GM21717 (cell line): ENCODE measurements around the gene CD14.
"Not testable (repeated sequence)": the region's sequence is repeated elsewhere in the genome, so short reads cannot be mapped to it uniquely, and the experiment has no call there.

Experiments
- ATAC-seq: cut with Tn5 transposase; IDR thresholded peaks from one replicate; pipeline ENCODE4 v1.9.1; 2021; ENCODE audit warnings: mild to moderate bottlenecking, moderate library complexity; ENCODE audit not compliant: unreplicated experiment

The CD14 gene

DNA sequence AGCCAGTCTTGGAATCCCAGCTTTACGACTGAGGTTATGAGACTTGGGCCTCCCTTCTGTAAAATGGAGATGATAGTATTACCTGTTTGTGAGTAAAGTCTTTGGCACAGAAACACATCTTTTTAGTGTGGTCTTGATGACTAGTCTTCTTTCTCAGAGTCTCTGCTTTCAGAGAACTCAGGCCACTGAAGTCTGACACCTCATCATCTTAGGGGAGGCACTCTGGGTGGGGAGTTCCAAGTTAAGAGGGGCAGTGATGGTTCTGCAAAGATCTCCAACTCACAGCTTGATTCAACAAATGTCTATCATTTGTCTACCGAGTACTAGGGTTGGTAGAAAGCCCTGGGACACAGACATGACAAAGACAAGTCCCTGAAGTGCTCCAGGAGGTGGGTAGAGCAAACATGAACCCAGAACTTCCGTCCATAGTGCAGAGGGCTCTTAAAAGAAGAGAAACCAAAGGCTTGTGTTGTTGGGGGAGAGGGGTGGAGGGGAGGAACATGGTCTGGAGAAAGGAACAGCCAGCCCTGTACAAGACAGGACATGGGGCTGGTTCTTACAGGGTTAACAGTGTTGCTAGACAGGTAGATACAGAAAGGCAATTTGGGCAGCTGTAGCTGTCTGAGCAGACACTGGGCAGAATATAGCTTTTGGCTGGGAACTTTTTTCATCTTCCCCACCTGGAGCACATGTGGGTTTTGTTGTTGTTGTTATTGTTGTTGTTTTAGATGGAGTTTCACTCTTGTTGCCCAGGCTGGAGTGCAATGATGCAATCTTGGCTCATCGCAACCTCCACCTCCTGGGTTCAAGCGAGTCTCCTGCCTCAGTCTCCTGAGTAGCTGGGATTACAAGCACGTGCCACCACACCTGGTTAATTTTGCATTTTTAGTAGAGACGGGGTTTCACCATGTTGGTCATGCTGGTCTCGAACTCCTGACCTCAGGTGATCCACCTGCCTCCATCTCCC is 2.6 kb upstream of the CD14 start:
- ATAC-seq, result no peak

DNA sequence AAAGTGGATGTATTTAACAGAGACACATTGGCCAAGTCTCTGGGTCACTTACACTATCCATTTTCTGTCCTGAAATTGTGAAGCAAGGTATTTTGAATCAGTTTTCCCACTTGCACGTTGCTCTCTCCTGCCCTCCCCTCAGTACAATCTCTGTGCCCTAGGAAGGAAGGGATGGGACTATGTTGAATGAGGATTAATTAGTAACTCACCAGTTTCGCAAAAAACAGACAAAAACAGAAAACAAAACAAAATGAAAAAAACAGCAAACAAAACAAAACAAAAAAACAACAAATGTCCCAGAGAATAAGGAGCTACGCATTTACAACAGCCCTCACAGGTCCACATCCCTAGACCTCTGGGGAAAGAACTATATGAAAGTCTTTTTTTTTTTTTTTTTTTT is 1.1 kb upstream of the CD14 start:
- no peak for ATAC-seq

DNA sequence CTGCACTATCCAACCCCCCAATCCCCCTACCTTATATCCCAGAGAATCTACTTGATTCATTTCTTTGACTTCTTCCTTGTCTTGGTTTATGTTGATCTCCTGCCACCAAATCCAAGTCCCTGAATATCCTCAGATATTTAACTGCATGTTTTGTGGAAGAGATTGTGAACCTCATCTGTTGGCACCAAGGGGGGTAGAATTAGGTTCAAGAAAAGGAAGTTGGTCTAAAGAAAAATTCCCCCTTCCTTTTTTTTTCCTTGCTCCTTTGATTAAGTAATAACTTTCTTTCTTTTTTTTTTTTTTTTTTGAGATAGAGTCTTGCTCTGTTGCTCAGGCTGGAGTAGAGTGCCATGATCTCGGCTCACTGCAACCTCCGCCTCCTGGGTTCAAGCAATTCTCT is 526 bp upstream of the CD14 start:
- no peak for ATAC-seq

DNA sequence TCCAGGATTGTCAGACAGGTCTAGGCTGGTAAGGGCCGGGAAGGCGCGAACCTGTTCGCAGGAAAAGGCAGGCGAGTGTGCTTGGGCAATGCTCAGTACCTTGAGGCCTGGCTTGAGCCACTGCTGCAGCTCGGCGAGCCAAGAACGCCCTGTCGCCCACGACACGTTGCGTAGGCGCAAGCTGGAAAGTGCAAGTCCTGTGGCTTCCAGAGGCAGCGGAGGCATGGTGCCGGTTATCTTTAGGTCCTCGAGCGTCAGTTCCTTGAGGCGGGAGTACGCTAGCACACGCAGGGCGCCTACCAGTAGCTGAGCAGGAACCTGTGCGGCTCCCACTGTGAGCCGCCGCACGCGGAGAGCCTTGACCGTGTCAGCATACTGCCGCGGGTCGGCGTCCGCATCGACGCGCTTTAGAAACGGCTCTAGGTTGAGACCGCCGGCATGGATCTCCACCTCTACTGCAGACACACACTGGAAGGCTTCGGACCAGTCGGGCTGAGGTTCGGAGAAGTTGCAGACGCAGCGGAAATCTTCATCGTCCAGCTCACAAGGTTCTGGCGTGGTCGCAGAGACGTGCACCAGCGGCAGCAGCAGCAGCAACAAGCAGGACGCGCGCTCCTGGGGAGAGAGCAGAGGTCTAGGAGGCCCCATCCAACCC is 482 bp downstream of the CD14 start:
- peak; percentile 51 for ATAC-seq

DNA sequence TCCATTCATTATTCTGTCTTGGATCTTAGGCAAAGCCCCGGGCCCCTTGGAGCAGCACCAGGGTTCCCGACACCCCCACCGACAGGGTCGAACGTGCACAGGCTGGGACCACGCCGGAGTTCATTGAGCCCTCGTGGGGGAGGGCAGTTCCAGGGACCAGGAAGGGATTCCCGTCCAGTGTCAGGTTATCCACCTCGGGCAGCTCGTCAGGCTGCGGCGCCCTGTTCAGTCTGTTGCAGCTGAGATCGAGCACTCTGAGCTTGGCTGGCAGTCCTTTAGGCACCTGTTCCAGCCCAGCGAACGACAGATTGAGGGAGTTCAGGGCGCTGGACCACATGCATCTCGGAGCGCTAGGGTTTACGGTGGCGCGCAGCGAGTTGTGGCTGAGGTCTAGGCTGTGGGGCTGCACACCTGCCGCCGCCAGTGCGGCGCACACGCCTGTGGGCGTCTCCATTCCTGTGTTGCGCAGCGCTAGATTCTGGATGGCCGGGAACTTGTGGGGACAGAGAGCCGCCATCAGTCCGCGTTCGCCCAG is 1.1 kb downstream of the CD14 start:
- peak; percentile 38 for ATAC-seq

DNA sequence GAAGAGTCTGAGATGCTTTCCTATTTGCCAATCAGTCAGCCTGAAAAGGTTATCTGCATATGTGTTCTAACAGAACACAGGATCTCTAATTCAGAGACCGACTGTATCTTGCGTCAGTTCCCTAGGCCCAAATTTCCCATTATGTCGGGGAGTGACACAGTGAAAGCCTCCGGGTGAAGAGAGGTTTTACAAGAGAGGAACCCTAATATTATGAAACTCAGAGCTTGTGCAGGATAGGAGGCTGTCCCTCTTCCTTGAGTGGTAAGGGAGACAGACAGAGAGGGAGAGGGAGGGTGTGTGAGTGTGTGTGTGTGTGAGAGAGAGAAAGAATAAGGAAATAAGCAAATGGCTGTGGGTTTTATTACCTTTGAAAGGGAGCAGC is 1.9 kb downstream of the CD14 start:
- no peak for ATAC-seq

DNA sequence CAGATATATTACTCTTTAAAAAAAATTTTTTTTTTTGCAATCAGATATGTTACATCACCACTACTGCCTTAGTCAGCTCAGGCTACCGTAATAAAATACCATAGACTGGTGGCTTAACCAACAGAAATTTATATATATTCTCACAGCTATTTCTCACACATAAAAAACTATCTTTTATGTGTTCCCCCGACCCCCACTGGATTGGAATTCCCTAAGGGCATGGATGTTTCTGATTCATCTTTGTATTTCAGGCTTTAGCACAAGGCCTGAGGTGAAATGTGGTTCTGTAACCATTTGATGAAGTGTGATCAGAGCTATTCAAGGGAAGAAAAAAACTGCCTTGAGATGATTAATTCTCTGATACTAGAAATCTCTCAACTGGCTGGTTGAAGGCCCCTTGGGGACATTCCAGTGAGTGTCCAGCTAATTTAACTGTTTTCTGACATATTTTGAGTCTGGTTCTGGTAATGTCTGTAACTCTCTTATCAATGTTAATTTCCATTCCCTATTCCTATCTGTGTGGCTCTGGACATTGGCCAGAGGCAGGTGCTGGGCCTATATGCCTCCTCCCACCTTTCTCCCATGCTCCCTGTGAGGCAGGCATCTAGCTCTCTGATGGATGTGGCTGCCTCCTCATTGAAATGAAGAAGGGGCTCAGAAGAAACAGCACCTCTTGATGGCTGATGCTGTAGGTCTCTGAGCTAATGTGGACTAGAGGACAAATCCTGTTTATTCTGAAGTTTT is 2.5 kb downstream of the CD14 start:
- no peak for ATAC-seq

DNA sequence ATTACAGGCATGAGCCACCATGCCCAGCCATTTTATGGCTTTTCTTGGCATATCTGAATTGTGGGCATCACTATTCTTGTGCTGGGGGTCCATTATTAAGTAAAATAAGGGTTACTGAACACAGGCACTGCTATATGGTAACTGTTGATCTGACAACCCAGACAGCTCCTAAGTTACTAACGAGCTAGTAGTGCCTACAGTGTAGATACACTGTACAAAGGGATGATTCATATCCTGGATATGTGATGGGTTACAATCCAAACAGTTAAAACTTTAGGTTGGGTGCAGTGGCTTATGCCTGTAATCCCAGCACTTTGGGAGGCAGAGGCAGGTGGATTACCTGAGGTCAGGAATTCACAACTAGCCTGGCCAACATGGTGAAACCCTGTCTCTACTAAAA is 4.3 kb downstream of the CD14 start:
- no peak for ATAC-seq

DNA sequence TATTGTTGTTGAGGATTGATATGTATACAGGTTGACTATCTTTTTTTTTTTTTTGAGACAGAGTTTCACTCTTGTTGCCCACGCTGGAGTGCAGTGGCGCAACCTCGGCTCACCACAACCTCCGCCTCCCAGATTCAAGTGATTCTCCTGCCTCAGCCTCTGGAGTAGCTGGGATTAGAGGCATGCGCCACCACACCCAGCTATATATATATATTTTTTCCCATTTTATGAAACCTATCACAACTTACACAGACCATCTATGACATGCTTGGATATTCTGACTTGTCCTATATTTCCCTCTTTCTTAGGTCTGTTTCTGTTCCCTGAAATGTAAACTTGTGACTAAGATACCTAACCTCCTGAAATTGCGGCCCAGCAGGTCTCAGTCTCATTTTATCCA is 5.0 kb downstream of the CD14 start:
- no peak for ATAC-seq

DNA sequence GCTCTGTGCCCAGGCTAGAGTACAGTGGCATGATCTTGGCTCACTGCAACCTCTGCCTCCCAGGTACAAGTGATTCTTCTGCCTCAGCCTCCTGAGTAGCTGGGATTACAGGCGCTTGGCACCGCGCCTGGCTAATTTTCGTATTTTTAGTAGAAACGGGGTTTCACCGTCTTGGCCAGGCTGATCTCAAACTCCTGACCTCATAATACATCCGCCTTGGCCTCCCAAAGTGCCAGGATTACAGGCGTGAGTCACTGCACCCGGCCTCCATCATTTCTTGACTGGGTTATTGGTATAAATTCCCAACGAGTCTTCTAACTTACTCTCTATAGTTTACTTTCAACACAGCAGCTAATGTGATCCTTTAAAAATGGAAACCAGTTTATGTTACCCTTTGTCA is 8.1 kb downstream of the CD14 start:
- not testable (repeated sequence) for ATAC-seq

DNA sequence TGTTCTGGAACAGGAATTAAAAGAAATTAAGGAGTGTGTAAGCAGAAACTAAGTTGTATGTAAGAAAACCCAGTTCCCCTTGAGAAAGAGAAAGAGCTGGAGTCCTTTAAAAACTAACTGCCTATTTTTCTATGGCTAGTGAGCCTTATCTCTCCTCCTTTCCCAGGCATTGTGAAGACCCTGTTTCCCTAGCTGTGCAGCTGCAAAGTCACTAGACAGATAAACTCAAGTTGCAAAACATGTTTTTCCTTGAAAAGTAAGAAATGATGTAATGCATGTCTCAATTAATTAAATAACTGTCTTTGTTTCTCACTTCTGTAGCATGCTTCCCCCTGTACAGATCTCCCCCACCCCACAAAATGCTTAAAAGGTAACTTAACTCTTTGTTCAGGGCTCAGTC is 9.9 kb downstream of the CD14 start:
- ATAC-seq, result not testable (repeated sequence)

DNA sequence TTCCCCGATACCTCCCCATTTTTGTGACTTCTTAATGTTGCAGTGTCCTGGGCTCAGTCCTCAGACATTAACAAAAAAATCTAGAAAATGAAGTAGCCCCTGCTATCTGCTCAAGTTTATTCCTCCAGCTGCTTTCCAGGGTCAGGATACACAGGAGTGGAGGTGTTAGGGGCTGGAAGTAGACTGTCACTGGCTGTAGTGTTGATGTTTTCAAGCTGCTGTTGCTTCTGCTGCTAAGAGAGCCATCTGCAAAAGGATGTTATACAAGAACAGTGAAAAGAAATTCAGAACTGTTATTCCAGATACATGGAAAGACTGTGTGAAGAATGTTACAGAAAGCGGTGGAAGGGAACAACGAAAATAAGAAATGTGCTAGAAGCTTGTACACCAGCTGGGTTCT is 10.7 kb downstream of the CD14 start:
- ATAC-seq, result no peak

DNA sequence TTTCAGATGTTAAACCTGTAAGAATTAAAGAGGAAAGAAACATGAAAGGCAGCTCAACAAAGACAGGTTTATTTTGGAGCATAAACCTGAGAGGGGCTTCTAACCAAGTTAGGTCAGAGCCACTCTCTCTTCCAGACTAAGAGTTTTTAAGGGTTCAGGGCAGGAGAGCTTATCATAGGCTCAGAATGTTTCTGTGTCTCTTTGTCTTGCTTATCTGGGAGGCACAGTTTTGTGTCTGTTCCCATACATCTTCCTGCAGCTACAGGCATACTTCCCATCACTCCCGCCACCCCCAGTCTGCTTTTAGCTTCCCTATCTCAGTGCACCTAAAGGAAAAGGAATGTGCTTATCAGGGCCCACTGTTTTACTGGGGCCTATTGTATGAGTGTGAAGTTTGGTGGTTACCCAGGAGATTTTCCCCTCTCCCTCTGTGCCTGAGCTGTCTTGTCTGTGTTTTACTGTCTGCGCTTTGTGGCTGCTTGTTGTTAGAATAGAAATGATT is 21.9 kb downstream of the CD14 start:
- no peak for ATAC-seq

DNA sequence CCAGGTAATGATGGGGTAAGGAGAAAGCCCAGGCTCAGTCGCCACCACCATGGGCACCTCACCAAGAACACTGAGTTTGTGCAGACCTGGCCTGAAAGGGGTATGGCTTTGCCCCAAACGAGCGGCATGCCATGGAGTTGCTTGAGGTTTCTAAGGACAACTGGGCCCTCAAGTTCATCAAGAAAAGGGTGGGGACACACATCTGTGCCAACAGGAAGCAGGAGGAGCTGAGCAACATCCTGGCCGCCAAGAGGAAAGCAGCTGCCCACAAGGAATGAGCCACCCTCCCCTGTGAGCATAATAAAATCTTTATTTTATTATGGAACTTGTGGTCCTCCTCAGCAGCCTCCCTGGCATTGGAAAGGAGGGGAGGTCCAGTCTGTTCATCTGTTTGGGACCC is 23.8 kb downstream of the CD14 start:
- no peak for ATAC-seq

DNA sequence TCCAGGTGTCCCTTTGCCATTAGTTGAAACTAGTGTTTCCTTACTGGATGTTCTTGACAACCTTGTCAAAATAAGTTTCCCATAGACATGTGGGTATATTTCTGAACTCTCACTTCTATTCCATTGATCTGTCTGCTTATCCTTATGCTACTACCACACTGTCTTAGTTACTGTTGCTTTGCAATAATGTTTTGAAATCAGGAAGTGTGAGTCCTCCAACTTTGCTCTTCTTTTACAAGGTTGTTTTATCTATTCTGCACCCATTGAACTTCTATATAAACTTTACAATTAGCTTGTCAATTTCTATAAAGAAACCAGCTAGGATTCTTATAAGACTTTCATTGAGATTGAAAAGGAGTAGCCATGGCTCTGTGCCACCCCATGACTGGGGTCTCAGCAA is 24.3 kb downstream of the CD14 start:
- ATAC-seq, result no peak

DNA sequence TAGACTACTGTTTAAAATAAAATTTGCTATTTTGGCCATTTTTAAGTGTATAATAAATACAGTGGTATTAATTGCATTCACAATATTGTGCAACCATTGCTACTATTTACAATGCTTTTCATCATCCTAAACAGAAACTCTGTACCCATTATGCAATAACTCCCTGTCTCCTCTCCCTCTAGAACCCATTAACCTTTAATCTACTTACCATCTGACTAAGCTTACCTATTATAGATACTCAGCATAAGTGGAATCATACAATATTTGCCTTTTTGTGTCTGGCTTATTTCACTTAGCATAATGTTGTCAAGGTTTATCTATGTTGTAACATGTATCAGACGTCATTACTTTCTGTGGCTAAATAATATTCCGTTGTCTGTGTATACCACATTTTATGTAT is 25.9 kb downstream of the CD14 start:
- ATAC-seq, result no peak

DNA sequence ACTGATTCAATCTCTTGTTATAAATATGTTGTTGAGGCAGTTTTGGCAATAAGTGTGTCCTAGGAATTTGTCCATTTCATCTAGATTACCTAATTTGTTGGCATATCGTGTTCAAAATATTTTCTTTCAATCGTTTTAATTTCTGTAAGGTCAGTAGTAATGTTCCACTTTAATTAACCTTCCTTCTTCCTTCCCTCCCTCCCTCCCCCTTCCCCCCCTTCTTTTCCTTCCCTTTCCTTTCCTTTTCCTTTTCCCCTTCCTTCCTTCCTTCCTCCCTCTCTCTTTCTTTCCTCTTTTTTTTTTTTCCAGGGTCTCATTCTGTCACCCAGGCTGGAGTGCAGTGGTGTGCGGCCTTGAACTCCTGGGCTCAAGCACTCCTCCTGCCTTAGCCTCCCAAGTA is 27.1 kb downstream of the CD14 start:
- no peak for ATAC-seq

DNA sequence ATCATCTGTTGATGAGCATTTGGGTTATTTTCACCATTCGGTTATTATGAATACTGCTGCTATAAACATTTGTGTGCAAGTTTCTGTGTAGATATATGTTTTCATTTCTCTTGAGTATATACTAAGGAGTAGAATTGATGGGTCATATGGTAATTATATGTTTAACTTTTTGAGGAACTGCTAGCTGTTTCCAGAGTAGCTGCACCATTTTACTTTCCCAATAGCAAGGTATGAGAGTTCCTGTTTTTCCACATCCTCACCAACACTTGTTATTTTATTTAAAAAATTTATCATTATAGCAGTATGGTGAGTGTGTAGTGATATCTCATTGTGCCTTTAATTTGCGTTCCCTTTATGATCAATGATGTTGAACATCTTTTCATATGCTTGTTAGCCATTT is 29.2 kb downstream of the CD14 start:
- ATAC-seq, result no peak

DNA sequence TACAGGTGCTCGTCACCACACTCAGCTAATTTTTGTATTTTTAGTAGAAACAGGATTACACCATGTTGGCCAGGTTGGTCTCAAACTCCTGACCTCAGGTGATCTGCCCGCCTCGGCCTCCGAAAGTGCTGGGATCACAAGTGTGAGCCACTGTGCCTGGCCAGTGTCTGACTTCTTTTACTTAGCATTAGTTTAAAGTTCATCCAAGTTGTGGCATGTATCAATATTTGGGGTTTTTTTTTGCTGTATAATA is 29.6 kb downstream of the CD14 start:
- ATAC-seq, result not testable (repeated sequence)

DNA sequence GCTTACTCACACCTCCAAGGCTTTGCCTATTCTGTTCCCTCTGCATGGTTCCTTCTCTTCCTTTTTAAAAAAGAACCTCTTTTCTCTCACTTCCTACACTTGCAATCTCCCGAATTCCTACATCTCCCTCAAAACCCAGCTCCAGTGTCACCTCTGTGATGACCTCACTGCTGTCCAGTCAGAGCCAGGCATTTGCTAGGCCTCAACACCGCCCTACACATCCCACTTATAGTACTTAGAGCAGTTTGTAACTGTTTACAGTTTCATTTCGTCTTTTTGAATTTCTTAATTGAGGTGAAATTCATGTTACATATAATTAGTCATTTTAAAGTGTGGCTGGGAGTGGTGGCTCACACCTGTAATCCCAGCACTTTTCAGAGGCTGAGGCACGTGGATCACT is 30.8 kb downstream of the CD14 start:
- no peak for ATAC-seq

DNA sequence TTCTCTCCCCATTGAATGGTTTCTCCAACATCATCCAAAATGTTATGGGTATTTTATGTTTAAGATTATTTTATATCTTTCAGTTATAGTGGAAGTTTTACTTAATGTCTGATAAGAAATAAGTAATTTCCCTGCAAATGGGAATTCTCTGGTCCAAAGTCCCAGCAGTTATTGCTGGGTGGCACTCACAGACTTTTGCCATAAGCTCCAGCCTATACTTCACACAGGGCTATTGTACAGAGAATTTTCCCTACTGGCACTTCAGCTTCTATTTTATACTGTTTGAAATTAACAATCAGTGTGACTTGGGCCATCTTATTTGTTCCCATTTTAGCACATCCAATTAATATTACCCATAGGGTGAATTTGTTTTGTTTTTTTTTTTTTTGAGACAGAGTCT is 32.9 kb downstream of the CD14 start:
- no peak for ATAC-seq

DNA sequence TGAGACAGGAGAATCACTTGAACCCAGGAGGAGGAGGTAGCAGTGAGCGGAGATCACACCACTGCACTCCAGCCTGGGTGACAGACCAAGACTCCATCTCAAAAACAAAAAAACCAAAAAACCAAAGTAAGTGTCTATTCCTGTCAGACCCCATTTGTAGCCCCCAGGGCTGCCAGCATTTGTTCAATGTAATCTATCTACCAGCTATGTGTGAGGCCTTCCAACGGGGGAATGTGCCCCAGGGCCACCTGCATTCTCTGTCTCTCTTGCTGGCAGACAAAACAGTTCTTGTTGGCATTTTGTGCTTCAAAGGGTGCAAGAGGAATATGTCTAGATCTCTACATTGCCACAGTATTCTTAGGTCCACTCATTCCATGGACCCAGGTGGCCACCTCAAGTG is 34.1 kb downstream of the CD14 start:
- no peak for ATAC-seq
